ENCODE results near the gene ARPC5.

DNA sequence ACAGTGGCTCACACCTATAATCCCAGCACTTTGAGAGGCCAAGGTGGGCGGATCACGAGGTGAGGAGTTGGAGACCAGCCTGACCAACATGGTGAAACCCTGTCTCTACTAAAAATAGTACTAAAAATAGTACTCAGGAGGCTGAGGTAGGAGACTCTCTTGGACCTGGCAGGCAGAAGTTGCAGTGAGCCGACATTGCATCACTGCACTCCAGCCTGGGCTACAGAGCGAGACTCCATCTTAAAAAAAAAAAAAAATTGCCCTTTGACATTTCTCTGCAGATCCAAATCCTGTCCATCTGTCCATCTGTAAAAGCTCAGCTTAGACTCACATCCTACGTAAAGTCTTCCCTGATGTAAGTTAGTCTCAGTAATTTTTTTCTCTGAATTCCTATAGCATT is 39.1 kb downstream of the ARPC5 start:
- no peak for TF ChIP-seq POLR2A (IDR thresholded peaks at IDR 0.05)
- TF ChIP-seq, protein P1, sequence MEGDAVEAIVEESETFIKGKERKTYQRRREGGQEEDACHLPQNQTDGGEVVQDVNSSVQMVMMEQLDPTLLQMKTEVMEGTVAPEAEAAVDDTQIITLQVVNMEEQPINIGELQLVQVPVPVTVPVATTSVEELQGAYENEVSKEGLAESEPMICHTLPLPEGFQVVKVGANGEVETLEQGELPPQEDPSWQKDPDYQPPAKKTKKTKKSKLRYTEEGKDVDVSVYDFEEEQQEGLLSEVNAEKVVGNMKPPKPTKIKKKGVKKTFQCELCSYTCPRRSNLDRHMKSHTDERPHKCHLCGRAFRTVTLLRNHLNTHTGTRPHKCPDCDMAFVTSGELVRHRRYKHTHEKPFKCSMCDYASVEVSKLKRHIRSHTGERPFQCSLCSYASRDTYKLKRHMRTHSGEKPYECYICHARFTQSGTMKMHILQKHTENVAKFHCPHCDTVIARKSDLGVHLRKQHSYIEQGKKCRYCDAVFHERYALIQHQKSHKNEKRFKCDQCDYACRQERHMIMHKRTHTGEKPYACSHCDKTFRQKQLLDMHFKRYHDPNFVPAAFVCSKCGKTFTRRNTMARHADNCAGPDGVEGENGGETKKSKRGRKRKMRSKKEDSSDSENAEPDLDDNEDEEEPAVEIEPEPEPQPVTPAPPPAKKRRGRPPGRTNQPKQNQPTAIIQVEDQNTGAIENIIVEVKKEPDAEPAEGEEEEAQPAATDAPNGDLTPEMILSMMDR (IDR thresholded peaks at IDR 0.05): no peak
